HG03045 (cell line): ENCODE data around the gene PHPT1.
A peak's percentile ranks its signal among the peaks of the same experiment; 100 is the strongest.
"Not testable (repeated sequence)": the region's sequence is repeated elsewhere in the genome, so short reads cannot be mapped to it uniquely, and the experiment has no call there.

Source experiments
- ATAC-seq: cut with Tn5 transposase; IDR thresholded peaks from one replicate; pipeline ENCODE4 v1.9.1; 2021; ENCODE audit warnings: mild to moderate bottlenecking, moderate library complexity; ENCODE audit not compliant: unreplicated experiment

Gene PHPT1

DNA sequence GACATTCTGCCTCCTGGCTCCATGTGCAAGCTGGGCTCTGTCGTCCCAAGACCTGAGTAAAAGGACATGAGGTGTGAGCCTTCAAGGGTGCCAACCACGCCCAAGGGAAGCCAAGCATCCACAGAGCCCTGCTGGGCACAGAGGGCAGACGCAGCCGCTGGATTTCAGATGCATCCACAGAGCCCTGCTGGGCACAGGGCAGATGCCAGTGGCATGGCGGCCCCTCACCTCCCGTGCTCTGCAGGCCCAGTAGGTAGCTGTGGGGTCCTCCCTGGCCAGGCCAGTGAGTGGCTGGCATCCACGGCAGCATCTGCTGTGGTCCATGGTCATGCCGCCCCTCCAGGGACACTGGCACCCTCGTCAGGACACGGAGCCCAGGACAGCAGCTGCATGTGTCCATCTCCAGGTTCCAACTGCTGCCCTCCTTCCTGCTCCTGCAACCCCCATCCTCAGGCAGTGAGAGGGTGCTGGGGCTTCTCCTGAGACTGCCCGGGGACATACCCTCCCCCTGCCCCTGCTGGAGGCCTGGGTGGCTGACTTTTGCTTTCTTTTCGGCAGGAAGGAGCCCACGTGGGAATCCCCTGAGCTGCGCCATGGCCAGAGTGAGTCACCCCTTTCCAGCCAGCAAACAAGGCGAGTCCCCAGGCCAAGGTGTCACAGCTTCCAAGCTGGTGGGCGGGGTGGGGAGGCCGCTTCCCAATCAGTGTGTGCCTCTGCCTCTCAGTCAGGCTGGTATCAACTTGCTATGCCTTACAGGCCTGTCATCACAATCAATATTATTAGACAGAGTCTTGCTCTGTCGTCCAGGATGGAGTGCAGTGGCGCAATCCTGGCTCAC is 33.1 kb downstream of the PHPT1 start:
- ATAC-seq = no peak

DNA sequence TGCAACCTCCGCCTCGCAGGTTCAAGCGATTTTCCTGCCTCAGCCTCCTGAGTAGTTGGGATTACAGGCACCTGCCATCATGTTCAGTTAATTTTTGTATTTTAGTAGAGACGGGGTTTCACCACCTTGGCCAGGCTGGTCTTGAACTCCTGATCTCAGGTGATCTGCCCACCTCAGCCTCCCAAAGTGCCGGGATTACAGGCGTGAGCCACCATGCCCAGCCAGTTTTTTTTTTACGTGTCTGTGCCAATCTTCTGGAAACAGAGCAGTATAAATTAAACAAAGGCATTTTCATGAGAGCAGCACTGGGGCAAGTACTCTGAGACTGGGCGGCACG is 33.7 kb downstream of the PHPT1 start:
- ATAC-seq = not testable (repeated sequence)

DNA sequence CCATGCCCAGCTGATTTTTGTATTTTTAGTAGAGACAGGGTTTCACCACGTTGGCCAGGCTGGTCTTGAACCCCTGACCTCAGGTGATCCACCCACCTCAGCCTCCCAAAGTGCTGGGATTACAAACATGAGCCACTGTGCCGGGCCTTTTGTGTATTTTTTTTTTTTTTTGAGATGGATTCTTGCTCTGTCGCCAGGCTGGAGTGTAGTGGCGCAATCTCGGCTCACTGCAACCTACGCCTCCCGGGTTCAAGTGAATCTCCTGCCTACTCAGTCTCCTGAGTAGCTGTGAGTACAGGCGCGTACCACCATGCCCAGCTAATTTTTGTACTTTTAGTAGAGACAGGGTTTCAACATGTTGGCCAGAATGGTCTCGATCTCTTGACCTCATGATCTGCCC is 34.5 kb downstream of the PHPT1 start:
- ATAC-seq = not testable (repeated sequence)

DNA sequence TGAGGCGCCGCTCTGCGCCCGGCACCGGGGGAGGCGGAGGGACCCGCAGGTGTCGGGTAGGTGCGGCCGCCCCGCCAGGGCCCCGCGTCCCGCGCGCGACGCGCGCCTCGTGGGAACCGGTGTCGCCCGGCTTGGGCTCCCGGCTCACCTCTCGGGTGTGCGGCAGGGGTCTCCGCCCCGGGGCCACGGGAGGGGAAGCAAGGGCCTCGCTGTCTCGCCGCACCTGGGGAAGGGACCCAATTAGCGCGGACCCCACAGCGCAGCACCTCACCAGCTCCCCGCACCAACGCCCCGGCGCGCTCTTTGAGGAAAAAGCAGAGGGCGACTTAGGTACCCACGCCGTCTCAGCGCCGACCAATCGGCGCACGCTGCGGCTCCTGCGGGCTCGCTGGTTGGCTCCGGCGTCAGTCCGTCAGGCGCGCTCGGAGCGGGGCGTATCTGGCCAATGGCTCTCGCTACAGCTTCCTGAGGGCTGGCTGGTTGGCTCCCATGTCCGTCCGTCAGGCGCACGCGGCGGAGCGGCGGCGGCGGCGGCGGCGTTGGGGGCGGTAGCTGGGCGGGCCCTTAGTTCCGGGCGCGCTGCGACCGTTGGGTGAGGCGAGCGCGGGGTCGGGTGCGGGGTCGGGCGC is 36.9 kb downstream of the PHPT1 start, which contains the start of gene TRAF2:
TSS of gene TRAF2 (plus strand) at position 567 of the 629 bp plus-strand sequence. CDS start 12,225 bp downstream, outside the sequence.
- ATAC-seq = peak; percentile 83

DNA sequence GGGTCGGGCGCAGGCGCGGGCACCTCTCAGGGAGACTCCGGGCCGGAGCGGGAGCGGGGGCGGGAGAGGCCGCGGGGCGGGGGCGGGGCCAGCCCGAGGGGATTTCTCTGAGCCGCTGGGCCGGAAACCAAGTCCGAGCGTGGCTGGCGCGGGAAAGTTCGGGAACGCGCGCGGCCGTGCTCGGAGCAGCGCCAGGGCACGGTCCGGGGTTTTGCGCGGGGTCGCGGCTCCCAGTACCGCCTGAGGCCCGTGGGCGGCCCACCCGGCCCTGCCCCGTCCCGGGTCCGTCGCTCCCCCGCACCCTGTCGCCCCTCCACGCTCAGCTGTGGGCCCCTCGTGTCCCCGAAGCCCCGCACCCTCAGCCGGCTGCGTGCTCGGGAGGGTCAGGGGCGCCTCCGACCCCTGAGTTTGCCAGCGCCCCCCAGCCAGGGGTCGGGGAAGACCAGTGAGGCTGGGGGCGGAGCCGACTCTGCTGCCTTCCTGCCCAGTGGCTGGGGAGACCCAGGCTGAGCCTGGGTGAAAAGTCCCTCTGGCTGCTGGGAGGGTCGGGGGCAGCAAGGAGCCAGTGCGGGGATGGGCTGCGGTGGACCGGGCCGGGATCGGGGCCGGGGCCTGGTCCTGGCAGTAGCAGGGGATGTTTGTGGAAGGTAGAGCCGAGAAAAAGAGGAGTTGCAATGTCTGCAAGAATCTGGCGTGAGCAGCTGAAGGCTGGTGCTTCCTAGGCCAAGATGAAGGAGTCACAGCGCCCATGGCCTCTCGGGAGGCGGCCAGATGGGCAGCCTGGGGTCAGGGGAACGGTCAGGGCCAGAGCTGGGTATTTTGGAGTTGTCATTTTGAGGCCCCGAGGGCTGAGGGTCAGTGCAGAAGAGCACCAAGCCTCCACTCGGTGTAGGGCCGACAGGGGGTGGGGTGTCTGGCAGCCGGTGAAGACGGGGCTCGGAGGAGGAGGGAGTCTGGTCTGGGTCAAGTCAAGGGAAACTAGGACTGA is 37.7 kb downstream of the PHPT1 start:
- peak; percentile 18 for ATAC-seq

DNA sequence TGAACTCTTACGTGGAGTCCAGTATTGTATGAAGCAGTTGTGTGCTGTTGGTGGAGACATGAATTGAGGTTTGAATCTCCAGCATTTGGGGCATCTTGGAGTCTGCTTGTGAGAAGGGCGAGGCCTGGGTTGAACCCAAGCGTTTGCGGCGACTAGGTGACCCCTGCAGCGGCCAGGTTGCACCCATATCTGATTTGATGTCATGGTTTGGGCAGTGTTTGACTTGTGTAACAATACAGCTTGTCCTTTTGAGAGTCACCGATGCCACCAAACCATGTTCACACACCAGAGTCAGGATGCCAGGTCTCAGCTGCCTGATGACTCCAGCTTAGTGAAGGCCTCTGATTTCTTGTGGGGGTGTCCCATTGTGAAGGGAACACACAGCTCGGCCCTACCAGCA is 39.2 kb downstream of the PHPT1 start:
- ATAC-seq = no peak

DNA sequence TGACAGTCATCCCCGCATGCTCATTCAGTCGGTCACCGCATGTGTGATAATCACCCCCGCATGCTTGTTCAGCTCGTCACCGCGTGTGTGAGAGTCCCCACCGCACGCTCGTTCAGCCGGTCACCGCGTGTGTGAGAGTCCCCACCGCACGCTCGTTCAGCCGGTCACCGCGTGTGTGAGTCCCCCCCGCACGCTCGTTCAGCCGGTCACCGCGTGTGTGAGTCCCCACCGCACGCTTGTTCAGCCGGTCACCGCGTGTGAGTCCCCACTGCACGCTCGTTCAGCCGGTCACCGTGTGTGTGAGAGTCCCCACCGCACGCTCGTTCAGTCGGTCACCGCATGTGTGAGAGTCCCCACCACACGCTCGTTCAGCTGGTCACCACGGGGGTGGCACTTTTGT is 40.6 kb downstream of the PHPT1 start:
- ATAC-seq = no peak

DNA sequence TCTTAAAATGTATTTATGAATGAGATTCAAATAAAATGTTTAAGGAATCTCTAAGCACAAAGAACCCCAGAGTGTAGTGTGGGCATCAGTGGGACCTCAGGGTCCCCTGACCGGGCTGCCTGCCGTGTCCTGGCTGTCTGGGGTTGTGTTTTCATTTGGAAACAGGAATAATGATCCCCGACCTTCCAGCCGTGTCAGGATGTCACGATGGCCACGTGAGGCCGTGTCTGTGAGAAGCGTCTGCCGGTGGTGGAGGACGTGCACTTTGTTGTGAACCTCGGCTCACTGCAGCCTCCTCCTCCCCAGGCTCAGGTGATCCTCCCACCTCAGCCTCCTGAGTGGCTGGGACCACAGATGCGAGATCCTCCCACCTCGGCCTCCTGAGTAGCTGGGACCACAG is 41.5 kb downstream of the PHPT1 start:
- ATAC-seq = no peak

DNA sequence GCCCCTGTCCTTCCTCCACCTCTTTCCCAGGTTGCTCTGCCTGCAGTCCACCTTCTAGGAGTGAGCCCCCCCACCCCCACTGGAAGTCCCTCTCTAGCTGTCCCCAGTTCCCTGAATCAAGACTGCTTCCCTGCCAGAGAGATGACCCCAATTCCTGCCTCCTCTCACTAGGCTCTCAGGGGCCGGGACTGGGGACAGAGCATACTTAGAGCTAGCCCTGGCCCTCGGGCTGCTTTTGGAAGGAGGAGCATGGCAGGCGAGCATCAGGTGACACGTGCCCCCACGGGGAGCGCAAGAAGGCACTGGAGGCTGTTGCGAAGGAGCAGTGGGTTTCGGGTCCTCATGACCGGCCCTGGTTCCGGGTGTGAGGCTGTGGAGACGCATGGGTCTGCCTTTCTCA is 46.8 kb downstream of the PHPT1 start:
- no peak for ATAC-seq

DNA sequence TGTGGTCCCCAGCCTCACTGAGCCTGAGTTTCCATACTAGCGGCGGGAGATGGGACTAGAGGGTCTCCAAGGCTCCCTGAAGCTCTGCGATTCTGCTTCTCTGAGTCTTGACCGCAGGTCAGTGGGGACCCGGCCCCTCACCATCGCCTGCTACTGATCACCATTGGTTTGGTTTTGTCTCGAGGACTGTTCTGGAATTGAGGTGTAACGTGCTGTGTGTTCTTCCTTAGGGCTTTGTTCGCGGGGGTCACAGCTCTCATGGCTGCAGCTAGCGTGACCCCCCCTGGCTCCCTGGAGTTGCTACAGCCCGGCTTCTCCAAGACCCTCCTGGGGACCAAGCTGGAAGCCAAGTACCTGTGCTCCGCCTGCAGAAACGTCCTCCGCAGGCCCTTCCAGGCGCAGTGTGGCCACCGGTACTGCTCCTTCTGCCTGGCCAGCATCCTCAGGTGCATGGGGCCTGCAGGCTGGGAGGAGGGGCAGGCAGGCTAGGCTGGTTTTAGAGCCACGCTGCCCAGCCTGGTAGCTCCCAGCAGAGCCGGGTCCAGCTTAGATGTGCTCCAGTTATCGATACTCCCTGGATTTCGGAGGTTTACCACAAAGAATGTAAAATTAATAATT is 49.4 kb downstream of the PHPT1 start:
- no peak for ATAC-seq

DNA sequence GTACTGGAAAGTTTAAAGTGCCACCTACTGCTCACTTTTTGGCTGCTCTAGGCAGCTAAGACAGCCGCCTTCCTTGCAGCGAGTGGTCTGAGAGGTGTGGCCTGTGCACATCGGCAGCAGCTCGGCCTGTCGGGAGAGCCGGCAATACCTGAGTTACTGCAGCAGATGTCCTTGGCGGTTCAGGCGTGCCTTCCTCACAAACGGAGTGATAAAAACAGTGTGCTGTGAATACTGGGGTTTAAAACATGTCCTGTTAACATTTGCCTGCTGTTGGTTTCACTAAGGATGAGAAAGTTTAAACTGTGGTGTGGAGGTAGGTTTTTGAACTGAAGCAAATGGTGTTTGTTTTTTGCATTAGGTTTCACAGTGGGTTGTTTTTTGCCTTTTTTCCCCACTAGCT is 50.0 kb downstream of the PHPT1 start:
- ATAC-seq = peak; percentile 41

DNA sequence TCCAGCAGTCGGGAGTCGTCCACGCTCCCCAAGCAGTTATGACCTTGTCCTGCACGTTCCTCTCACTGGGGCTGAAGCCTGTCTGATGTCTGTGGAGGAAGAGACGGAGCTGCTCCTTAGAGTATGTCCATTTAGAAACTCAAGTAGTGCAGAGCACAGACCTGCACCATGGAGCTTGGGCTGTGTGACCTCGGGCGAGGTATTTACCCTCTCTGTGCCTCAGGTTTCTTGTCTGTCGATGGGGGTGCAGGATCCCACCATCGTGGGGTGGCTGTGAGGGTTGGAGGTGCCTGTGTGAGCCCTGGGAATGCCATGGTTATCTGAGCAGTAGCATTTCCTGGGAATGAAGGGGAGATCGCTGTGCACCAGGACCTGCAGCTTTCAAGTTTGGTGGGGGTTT is 51.3 kb downstream of the PHPT1 start:
- ATAC-seq = no peak
